ENCODE results near the gene IFI27. TPM values are rescaled to one million over a fixed set of nuclear protein-coding genes. Genes with fewer than 3 reads are reported as not detected.

IFI27 gene
- total RNA-seq, 4 donors from 2014 or later = 65.6 to 179 (median 123) TPM

DNA sequence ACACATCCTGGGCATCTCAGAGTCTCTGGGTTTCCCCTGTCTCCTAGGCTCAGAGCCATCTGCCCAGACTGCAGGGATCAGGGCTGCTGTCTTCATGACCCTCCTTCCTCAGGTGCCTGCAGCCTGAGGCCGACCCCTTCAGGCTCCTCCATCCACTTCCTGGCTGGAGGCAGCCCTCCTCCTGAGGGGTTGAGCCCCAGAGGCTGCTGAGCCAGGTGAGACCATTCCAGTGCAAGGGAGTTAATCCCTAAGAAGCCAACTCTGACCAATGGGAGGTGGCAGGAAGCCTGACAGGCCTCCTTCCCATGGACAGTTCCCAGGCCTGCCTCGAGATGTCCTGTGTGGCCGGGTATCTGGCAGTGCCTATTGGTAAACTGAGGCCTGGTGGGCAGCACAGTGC, 55.2 kb downstream of the IFI27 start:
- ATAC-seq = no peak
- H3K27me3 ChIP-seq = peaks cover 0 to 14% (median 4%) of the 10 kb centered on the region in 3 donors
- no peaks in the 10 kb centered on the region for H3K9me3 ChIP-seq
- no peaks in the 10 kb centered on the region for H3K36me3 ChIP-seq
- no peak overlapping the region for H3K27ac ChIP-seq
- DNase-seq = no peak
- in situ Hi-C loops (cut with MboI; ENCODE audit: low sequenced_read_pairs in 4 of 4) = no loop called here
- intact Hi-C loops (cut with DNase I; ENCODE audit: low total_unique reads) = no loop called here
- H3K4me1 ChIP-seq = peaks cover 0 to under 1% of the 10 kb centered on the region in 2 donors
- H3K4me3 ChIP-seq = no peak overlapping the region
- no peak for TF ChIP-seq POLR2A (IDR thresholded peaks at IDR 0.05)
- TF ChIP-seq, protein P1, sequence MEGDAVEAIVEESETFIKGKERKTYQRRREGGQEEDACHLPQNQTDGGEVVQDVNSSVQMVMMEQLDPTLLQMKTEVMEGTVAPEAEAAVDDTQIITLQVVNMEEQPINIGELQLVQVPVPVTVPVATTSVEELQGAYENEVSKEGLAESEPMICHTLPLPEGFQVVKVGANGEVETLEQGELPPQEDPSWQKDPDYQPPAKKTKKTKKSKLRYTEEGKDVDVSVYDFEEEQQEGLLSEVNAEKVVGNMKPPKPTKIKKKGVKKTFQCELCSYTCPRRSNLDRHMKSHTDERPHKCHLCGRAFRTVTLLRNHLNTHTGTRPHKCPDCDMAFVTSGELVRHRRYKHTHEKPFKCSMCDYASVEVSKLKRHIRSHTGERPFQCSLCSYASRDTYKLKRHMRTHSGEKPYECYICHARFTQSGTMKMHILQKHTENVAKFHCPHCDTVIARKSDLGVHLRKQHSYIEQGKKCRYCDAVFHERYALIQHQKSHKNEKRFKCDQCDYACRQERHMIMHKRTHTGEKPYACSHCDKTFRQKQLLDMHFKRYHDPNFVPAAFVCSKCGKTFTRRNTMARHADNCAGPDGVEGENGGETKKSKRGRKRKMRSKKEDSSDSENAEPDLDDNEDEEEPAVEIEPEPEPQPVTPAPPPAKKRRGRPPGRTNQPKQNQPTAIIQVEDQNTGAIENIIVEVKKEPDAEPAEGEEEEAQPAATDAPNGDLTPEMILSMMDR (IDR thresholded peaks at IDR 0.05 in 4 of 5, conservative IDR thresholded peaks at IDR 0.05 in 1 of 5) = no peak

Other genes starting within 250 kb of the IFI27 start
- not detected for gene FAM181A, start 183.4 kb upstream of the IFI27 start, total RNA-seq
- gene ASB2, start 134.2 kb upstream of the IFI27 start, total RNA-seq = 100 to 1,000 TPM; 335 to 819 (median 539) TPM
- gene CCDC197, start 113.4 kb upstream of the IFI27 start, total RNA-seq = under 1 TPM in 2 of 4 donors, not detected in 2; 0.56 to 0.61 TPM
- under 1 TPM in 1 of 4 donors, not detected in 3; 0.11 TPM for gene OTUB2, start 84.4 kb upstream of the IFI27 start, total RNA-seq
- gene DDX24, start 29.5 kb upstream of the IFI27 start, total RNA-seq = 100 to 1,000 TPM; 106 to 200 (median 128) TPM
- 10 to 100 TPM in 1 of 4 donors, 1 to 10 TPM in 3; 7.1 to 10.3 (median 8.3) TPM for gene IFI27L1, start 29.4 kb upstream of the IFI27 start, total RNA-seq
- gene IFI27L2, start 18.9 kb downstream of the IFI27 start, total RNA-seq = 1 to 10 TPM; 1.1 to 9.1 (median 3.3) TPM
- gene PPP4R4, start 63.6 kb downstream of the IFI27 start, total RNA-seq = under 1 TPM in 1 of 4 donors, not detected in 3; 0.13 TPM
- under 1 TPM in 2 of 4 donors, not detected in 2; 0.23 to 0.42 TPM for gene SERPINA10, start 182.5 kb downstream of the IFI27 start, total RNA-seq
- gene SERPINA6, start 212.6 kb downstream of the IFI27 start, total RNA-seq = under 1 TPM in 2 of 4 donors, not detected in 2; 0.26 to 0.69 TPM